ENCODE results near the gene RIMBP2.

DNA sequence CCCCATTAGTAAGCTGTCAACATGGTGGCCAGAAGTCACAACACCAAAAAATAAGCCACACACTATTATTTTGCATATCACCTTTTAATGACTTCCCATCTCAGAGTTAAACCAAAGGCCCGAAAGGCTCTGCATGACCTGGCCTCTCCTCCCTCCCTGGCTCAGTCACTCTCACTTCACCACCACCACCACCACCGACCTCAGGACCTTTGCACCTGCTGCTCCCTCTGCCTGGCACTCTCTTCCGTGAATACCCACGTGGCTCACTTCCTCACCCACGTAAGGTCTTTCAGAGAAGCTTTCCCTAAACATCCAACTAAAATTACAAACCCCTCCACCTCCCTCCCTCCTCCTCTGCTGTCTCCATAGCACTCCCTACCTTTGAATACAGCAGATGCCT is 134.3 kb downstream of the RIMBP2 start:
- no peak for TF ChIP-seq EZH2phosphoT487 (IDR thresholded peaks at IDR 0.05)
- TF ChIP-seq, protein P1, sequence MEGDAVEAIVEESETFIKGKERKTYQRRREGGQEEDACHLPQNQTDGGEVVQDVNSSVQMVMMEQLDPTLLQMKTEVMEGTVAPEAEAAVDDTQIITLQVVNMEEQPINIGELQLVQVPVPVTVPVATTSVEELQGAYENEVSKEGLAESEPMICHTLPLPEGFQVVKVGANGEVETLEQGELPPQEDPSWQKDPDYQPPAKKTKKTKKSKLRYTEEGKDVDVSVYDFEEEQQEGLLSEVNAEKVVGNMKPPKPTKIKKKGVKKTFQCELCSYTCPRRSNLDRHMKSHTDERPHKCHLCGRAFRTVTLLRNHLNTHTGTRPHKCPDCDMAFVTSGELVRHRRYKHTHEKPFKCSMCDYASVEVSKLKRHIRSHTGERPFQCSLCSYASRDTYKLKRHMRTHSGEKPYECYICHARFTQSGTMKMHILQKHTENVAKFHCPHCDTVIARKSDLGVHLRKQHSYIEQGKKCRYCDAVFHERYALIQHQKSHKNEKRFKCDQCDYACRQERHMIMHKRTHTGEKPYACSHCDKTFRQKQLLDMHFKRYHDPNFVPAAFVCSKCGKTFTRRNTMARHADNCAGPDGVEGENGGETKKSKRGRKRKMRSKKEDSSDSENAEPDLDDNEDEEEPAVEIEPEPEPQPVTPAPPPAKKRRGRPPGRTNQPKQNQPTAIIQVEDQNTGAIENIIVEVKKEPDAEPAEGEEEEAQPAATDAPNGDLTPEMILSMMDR (IDR thresholded peaks at IDR 0.05), result no peak
